SIG-M5 treated with dmso at 0.1 percent for 504 hours (cell line): ENCODE data around the gene ARPC5.
"Not testable (repeated sequence)": the region's sequence is repeated elsewhere in the genome, so short reads cannot be mapped to it uniquely, and the experiment has no call there.

Experiments
- DNase-seq: peaks from one replicate; lab custom pipeline; 2025; ENCODE audit not compliant: unreplicated experiment; lab: John Stamatoyannopoulos, UW

ARPC5 gene

GRCh38 chr1:183635606-183636333 is at the start of gene ARPC5:
TSS of gene ARPC5 (minus strand) at chr1:183635783. CDS start at chr1:183635659, 124 bp downstream.
- DNase-seq, result peak; percentile 99

DNA sequence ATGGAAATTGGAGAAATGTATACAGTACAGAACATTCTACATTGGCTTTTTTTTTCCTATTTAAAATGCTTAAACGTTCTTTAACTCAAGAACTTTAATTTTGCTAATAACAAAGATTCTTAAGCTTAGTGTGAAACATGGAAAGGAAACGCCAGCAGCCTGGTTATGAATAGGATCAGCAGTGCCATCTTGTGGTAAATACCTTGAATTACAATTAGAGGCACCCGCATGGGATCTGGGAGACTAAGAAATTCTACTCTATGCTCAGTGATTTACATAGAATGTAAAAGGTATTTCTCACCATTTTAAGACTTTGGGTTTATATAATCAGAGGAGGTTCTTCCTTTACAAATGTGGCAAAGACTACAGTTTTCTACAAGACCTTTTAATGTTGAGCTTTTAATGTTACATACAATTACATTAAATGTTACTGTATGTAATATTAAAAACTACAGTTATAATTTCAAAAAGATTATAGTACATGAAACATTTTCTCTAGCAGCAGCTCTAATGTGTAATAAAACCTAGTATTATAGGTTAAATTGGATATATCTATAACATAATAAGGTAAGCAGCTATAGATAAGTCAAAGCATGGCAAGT is 49.6 kb upstream of the ARPC5 start:
- DNase-seq, result peak; percentile 84

GRCh38 chr1:183679363-183679762 is 43.8 kb upstream of the ARPC5 start:
- DNase-seq, result not testable (repeated sequence)

GRCh38 chr1:183678819-183679218 is 43.2 kb upstream of the ARPC5 start:
- no peak for DNase-seq

DNA sequence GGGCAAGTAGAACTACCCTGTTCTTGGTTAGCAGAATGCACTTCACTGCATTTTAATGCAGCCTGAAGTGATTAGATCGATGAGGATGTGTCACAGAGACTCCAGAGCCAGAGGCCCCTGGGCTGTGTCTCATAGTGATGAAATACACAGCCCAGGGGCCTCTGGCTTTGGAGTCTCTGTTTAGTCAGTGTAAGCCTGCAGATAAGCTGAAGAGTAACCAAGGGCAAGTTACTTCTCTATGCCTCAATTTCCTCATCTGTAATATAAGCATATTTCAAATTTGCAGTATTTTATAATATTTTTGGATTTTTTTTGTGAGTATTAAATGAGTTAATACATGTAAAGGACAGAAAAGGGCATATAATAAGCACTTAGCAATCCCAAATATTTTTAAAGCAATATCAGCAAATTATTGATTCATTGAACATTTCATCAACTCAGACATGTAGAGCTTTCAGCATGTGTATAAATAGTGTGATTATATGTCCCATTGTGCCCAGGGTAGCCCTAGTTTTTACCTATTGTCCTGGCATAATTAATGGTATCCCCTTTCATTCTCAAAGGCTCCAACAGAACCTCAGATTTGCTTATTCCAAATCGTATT is 41.1 kb upstream of the ARPC5 start:
- DNase-seq, result peak; percentile 13

- DNase-seq, result no peak
Observed at GRCh38 chr1:183675883-183676585, 40.5 kb upstream of the ARPC5 start.

GRCh38 chr1:183675381-183675780 is 39.8 kb upstream of the ARPC5 start:
- no peak for DNase-seq

- DNase-seq, result no peak
Observed at GRCh38 chr1:183674886-183675285, 39.3 kb upstream of the ARPC5 start.

DNA sequence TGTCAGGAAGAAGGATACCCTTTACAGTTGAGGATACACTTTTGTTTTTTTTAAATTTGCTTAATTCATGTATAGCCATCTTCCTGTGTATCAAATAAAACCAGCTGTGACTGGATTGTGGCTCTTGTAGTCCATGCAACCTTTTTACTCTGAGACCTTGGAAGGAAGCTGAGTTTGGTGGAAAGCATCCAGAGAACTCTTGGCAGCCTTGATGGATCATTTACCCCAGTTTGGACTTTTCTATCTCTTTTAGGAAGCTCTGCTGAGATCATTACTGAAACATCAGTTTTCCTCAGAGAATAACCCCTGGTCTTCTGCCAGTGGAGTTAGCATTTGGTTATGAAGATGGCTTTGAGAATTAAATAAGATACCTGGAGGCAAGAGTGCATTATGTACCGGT is 38.8 kb upstream of the ARPC5 start:
- DNase-seq, result no peak

GRCh38 chr1:183673605-183674323 is 38.2 kb upstream of the ARPC5 start:
- no peak for DNase-seq

DNA sequence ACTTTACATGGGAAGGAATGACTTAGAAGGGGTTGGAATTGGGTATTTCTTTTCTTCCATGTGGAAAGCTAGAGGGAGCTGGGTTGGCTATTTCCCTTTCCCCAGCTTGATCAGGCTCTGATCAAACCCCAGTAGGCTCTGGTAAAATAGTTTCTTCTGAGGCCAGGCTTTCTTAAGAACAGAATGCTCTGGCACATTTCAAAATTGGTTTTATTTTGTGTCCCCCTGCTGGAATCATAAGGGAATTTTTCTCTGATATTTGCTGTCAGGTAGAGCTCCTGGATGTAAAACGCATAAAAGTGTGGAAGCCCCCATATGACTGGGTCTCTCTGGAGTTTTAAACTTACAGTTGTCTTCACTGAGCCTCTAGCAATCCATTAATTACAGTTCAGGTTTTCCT is 34.6 kb upstream of the ARPC5 start:
- DNase-seq, result no peak

GRCh38 chr1:183656355-183656754 is 20.8 kb upstream of the ARPC5 start:
- no peak for DNase-seq

DNA sequence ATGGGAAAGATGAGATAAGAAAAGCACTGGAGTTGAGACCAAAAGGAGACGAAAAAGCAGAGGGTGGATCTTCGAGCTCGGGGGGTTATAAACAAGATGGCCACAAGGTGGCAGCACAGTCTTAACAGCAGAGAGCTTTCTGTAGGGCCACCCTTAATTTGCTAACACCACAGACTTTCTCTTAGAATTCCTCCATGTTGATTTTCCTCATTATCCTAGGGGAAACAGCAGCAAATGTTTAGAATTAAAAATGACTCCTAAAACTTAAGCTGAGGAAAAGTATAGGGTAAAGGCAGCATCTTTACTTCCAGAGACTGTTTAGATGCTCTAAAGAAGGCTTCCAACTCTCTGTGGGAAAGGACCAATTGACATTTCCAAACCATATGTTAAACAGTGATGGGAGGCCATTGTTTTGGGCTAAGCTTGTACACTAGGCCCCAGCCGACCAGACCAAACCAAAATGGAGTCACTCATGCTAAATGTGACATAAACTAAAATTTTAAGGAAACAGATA is 20.0 kb upstream of the ARPC5 start:
- peak; percentile 82 for DNase-seq

- DNase-seq, result no peak
Observed at GRCh38 chr1:183654706-183655105, 19.1 kb upstream of the ARPC5 start.

GRCh38 chr1:183653876-183654451 is 18.4 kb upstream of the ARPC5 start:
- DNase-seq, result no peak

- DNase-seq, result no peak
Observed at GRCh38 chr1:183653462-183653794, 17.8 kb upstream of the ARPC5 start.

GRCh38 chr1:183652547-183653461 is 17.2 kb upstream of the ARPC5 start, which contains the start of gene APOBEC4:
TSS of gene APOBEC4 (minus strand) at chr1:183653316. CDS start at chr1:183648781, 4,535 bp downstream.
- DNase-seq, result no peak

- no peak for DNase-seq
Observed at GRCh38 chr1:183652107-183652506, 16.5 kb upstream of the ARPC5 start.

GRCh38 chr1:183651612-183652011 is 16.0 kb upstream of the ARPC5 start:
- DNase-seq, result no peak
